NCI-H748 treated with DMSO at 0.1 percent for 48 hours (cell line): ENCODE results near the gene DCBLD1.

Experiments used
- DNase-seq: peaks from one replicate; lab custom pipeline; 2025; lab: John Stamatoyannopoulos, UW

DCBLD1 gene

DNA sequence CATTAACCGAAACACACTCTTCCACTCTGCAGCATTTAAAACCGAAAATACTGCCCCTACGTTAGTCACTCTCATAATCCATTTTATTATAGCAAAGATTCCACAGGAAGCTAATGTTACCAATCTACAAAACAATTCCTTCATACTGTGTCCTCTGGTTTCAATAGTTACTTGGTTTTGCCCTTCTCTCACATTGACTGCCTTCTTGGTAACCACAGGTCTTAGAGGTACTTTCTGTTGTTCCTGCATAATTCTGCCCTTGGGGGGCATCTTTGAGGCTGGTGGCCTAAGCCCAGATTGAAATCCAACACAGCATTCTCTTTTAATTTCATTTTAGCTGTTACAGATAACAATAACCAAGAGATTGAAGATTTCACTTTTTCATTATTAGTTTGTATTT, 9.8 kb upstream of the DCBLD1 start:
- no peak for DNase-seq

DNA sequence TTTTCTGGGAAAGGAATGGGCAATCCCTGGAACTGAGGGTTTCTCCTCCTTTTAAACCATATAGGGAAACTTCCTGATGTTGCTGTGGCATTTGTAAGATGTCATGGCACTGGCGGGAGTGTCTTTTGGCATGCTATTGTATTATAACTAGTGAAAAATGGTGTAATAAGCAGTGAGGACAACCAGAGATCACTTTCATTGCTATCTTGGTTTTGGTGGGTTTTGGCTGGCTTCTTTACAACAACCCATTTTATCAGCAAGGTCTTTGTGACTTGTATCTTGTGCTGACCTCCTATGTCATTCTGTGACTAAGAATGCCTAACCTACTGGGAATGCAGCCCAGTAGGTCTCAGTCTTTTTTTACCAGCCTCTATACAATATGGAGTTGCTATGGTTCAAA, 9.1 kb upstream of the DCBLD1 start:
- no peak for DNase-seq

DNA sequence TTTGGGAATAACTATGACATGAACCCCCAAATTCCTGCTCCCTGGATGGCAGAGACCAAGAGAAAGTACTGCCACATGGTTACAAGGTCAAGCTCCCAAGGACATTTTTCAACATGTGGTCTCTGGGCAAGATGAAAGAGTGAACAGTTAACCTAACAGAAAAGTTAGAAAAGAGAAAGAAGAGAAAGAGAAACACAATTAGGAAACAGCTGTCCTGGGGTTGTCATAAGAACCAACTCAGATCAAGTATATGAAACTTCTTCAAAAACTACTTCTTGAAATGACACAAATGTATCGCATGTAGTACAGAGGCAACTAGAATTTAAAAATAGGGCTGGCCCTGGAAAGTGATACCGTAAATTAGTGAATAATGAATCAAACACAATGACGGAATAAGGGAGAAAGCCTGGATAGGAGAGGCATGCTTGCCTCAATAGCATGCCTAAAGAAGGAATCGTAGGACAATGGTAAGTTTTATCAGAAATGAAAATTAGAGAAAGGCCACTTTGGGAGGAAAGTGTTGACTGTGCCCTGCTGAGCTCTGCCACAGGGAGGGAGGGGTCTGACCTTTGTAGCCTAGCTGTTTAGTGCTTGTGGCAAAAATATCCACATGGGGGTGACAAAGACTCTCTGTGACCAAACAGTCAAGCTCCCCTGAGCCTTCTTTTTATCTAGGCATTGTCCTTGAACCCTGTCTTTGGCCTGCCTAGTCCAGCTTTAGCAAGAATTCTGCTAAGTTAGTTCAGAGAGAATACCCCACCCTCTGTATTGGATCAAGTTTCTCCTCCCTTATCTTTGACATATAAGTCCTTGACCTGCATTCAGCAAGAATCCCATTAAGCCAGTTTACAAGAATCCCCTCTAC, 4.3 kb upstream of the DCBLD1 start:
- DNase-seq = no peak

DNA sequence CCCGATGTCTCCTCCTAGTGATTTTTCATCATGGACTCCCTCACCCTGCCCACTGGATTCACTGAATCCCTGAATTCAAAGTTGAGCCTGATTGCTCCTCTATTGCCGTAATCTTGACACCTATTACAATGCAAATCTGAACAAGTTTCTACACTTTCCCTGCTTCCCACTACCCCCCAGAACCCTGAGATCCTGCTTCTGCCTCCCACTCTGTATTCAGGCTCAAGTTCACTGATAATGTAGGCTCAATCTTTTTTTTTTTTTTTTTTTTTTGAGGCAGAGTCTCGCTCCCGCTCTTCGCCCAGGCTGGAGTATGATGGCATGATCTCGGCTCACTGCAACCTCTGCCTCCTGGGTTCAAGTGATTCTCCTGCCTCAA, 3.6 kb upstream of the DCBLD1 start:
- no peak for DNase-seq

DNA sequence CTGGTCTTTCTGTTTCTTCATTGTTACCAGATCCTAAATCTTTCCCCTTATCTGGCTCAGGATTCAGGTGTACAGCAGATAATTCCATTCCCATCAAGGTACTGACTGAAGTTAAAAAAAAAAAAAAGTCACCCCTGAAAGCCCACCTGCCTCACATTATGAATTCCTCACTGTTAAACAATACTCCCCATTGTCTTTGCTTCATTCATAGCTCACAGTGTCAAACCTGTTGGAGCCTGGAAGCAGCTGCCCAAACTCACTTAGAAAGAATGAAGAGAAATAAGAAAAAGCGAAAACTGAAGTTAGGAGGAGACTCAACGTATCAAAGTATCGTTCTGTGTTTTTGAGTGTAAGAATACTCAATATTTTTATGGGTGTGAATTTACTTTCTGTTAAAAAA, 1.8 kb upstream of the DCBLD1 start:
- DNase-seq = no peak

DNA sequence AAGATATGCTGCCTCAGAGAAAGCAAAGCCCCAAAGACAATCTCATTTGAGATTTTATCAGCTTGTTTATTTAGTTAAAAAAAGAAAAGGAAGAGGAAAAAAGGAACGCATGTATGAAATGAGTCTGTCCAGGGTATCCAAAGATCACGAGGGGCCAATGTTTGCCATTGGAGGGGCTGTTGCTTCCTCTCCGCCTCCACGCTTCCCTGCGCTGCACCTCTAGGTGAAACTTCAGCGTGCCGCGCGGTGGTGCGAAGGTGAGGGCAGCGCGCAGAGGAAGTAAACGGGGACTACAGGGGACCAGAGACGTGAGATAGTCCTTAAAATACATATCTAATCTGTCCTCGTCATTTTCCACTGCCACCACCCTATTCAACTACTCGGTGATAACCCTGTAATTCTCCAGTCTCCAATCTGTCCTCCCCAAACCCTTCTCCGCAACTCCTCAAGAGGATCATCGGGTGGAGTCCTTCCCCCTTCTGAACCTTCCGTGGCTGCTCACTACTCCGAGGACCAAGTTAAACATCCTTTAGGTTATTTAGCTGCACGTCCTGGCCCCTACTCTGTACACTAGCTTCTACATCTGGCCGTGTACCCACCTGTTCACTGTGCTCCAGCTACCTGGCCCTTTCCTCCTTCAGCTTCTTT, 1.1 kb upstream of the DCBLD1 start:
- DNase-seq = no peak

- DNase-seq = peak; percentile 26
Observed at GRCh38 chr6:117481926-117482239, 591 bp upstream of the DCBLD1 start.

GRCh38 chr6:117483004-117483644, 650 bp downstream of the DCBLD1 start:
- DNase-seq = no peak

DNA sequence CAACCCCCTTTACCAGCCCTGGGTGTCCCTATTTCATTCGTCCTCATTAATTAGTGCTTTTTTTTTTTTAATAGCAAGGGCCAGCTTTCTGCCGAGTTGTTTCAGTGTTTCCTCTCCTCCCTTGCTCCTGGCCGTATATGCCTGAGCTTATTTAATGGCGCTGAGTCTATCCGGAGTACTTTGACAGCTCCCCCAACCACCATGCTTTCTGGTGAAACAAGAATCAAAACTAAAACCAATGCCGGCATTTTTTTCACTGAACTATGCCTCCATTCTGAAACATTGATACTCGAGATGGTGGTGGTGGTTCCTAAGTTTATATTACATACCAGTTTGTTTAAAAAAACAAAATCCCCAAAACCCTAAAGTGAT, 1.2 kb downstream of the DCBLD1 start:
- DNase-seq = peak; percentile 33

- DNase-seq = no peak
Observed at GRCh38 chr6:117484052-117484646, 1.7 kb downstream of the DCBLD1 start.

GRCh38 chr6:117485433-117485832, 3.0 kb downstream of the DCBLD1 start:
- DNase-seq = no peak

DNA sequence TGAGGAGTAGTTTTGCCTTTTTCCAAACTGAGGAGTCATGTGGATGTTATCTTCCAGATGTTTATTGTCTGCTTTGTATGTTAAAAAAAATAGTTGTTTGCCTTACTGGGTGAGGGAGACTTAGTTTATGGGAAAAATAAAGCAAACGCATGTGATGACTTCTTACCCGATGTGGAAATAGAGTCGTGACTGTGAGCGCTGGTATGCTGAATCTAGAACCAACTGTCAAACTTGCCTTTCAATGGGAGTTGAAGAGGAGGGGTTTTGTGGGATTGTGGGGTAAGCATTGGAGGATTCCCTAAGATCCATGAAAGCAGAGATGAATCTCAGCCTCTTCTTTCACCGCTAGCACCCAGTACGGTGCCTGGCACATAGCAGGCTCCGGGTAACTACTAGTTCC, 5.3 kb downstream of the DCBLD1 start:
- DNase-seq = no peak

DNA sequence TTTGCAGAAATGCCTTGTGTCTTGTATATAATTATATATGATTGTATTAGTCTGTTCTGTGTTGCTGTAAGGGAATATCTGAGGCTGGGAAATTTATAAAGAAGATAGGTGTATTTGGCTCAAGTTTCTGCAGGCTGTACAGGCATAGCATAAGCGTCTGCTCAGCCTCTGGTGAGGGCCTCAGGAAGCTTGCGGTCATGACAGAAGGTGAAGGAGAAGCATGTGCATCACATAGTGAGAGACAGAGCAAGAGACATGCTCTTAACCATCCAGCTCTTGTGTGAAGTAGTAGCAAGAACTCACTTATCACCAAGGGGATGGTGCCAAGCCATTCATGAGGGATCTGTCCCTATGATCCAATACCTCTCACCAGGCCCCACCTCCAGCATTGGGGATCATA, 6.5 kb downstream of the DCBLD1 start:
- DNase-seq = no peak

GRCh38 chr6:117491916-117492315, 9.4 kb downstream of the DCBLD1 start:
- no peak for DNase-seq

DNA sequence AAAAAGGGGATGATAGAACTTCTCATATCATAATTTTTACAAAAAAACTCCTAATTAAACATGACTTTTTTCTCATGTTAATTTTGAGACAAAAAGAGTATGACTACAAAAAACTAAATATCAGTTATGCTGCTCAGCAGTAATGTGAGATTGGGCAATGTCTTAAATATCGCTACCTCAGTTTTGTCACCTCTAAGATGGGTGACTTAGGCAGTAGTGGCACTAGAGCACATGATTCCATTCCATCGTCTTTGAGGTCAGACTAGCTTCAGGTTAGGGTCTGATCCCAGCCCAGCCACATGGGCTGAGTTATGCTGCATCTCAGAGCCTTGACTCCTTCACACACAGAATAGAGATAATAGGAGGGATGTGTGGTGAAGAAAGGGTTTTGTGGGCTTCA, 11.0 kb downstream of the DCBLD1 start:
- no peak for DNase-seq

- DNase-seq = no peak
Observed at GRCh38 chr6:117494283-117494682, 11.8 kb downstream of the DCBLD1 start.

GRCh38 chr6:117494694-117495318, 12.3 kb downstream of the DCBLD1 start:
- no peak for DNase-seq

GRCh38 chr6:117495425-117495824, 13.0 kb downstream of the DCBLD1 start:
- DNase-seq = no peak

DNA sequence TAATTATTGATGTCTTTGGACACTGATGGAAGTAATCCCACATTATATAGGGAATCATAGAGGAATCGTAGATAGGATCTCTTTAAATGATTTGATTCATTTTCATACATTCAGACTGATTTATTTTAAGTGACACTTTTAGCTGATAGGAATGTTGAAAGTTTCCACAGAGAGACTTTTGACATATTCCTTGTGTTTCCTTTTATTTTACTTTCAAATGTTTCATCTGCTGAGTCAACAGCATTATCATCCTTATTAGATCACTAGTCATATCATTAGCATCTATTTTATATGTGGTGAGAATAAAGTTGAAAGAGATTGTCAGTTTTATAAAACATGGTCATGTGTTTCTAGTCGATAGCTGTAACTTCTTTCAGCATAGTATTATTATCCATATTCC, 13.4 kb downstream of the DCBLD1 start:
- no peak for DNase-seq

DNA sequence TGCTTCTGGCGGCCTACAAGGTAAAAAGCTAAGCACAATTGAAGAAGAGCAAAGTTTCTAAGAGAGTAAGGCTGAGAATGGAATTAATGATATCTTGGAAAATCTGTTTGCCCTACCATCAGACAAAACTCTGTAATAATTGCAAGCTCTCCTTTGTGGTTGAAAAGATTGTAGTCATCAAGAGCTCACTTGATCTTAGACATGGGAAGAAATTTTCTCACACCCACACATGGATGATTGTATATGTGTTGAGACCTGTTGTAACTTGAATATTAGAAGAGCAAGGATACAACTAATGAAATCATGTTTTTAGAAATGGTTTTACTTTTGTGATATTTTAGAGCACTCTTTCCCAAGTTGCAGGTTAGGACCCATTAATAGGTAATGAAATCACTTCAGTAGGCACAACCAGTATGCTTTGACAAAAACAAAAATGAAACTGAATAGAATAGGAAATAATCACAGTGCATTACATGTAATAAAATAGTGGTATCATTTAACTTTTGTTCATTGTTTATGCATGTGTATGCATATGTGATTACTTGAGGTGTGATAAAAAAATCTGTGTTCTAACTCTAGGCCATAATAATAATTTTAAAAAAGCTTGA, 14.0 kb downstream of the DCBLD1 start:
- no peak for DNase-seq

- no peak for DNase-seq
Observed at GRCh38 chr6:117497237-117497636, 14.8 kb downstream of the DCBLD1 start.

GRCh38 chr6:117498159-117498558, 15.7 kb downstream of the DCBLD1 start:
- DNase-seq = no peak
